Measurements from ENCODE around the gene MYO16. TPM values are rescaled to one million over a fixed set of nuclear protein-coding genes. Genes with fewer than 3 reads are reported as not detected.
A peak's percentile ranks its signal among the peaks of the same experiment; 100 is the strongest.

Gene MYO16
- polyA plus RNA-seq, 1 experiment = not detected

DNA sequence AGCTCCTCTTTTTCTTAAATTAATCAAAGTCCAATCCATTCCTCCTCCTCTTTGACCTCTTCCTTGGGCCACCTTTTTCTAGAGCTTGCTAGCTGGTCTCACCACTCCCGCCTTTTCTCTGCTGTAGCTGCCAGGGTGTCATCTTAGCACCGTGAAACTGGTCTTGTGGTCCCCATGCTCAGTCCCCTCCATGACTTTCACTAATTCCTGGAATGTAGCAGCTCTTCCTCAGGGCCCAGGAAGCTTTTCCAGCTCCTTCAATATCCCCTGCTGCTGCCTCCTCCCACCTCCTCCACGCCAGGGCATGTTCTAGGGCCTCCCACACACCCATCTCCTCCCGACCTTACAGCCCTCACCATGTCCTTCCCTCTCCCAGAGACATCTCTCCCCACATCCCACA is 222.2 kb downstream of the MYO16 start:
- Histone ChIP-seq H3K36me3 (ENCODE audit: control insufficient read depth, insufficient read depth, low read length) (no peaks in the 10 kb centered on the region), H3K27me3 (ENCODE audit: control insufficient read depth, insufficient read depth, low read length) (no peaks in the 10 kb centered on the region), H3K4me3 (ENCODE audit: low read depth, low read length) (no peak overlapping the region)
- no peak for DNase-seq (ENCODE audit: low read depth)
- ChIA-PET POLR2A (no interaction called here), CTCF (no interaction called here)
- no peak for TF ChIP-seq CTCF (IDR thresholded peaks at IDR 0.05; ENCODE audit: insufficient read depth, low read depth, low read length)

DNA sequence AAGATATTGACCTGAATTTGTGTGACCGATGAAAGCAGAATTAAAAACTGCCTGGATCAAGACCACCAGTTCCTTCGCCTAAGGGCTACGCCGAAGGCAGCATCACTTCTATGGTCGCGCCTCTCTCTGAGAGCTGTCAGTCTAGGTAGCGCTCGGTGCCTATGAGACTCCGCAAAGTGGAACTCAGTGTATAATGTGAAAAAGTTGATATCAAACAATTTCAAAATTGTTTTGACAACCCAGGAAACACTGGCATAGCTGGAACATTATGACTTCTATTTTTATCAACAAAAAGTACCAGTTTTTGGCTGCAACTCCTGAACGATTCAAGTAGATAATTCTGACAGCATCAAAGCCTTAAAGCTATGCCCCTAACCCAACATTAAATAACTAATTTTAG is 223.6 kb downstream of the MYO16 start:
- TF ChIP-seq CTCF (IDR thresholded peaks at IDR 0.05; ENCODE audit: insufficient read depth, low read depth, low read length) = no peak
- H3K36me3 ChIP-seq (ENCODE audit: control insufficient read depth, insufficient read depth, low read length) = no peaks in the 10 kb centered on the region
- H3K27me3 ChIP-seq (ENCODE audit: control insufficient read depth, insufficient read depth, low read length) = no peaks in the 10 kb centered on the region
- H3K4me3 ChIP-seq (ENCODE audit: low read depth, low read length) = no peak overlapping the region
- no peak for DNase-seq (ENCODE audit: low read depth)
- ChIA-PET CTCF (interaction anchor here (1.6 kb wide), 1 partner anchor 14 kb away, joined by 3 read pairs; no protein-coding TSS in a partner anchor), POLR2A (no interaction called here)

DNA sequence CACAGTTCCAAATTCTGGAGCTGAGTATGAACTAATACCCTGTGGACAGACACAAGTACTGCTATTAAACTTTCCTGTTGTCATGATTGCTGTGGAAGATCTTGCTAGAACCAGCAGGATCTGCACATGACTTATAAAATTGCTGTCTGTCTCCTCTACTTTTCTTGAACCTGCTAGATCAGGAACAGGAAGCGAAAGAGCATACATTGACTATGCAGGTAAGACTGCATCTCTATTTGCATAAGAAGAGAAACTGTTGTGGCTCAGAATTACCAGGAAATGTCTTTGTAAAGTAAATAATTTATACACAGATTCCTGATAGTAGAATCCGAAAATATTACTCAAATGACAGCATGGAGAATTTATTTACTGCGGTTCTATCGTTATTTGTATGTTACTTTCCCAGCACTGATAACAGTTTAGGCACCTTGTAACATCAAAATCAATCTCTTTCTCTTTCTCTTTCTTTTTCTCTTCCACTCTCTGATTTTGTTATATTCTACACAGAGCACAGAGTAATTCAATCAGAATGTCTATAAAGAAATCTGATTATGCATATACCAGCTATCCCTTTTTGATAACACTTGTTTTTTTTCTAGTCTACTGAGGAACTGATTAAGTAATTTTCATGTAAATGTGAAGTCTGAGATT is 226.5 kb downstream of the MYO16 start:
- DNase-seq (ENCODE audit: low read depth) = no peak
- ChIA-PET CTCF (no interaction called here), POLR2A (no interaction called here)
- no peaks in the 10 kb centered on the region for H3K27me3 ChIP-seq (ENCODE audit: control insufficient read depth, insufficient read depth, low read length)
- H3K36me3 ChIP-seq (ENCODE audit: control insufficient read depth, insufficient read depth, low read length) = no peaks in the 10 kb centered on the region
- TF ChIP-seq CTCF (IDR thresholded peaks at IDR 0.05; ENCODE audit: insufficient read depth, low read depth, low read length) = no peak
- no peak overlapping the region for H3K4me3 ChIP-seq (ENCODE audit: low read depth, low read length)

GRCh38 chr13:108858676-108859075 is 229.3 kb downstream of the MYO16 start:
- POLR2A ChIA-PET = no interaction called here
- H3K4me3 ChIP-seq (ENCODE audit: low read depth, low read length) = no peak overlapping the region
- DNase-seq (ENCODE audit: low read depth) = no peak
- no peaks in the 10 kb centered on the region for H3K27me3 ChIP-seq (ENCODE audit: control insufficient read depth, insufficient read depth, low read length)
- TF ChIP-seq CTCF (IDR thresholded peaks at IDR 0.05; ENCODE audit: insufficient read depth, low read depth, low read length) = no peak
- no peaks in the 10 kb centered on the region for H3K36me3 ChIP-seq (ENCODE audit: control insufficient read depth, insufficient read depth, low read length)
- CTCF ChIA-PET = no interaction called here

- Histone ChIP-seq H3K27me3 (ENCODE audit: control insufficient read depth, insufficient read depth, low read length) (no peaks in the 10 kb centered on the region), H3K4me3 (ENCODE audit: low read depth, low read length) (no peak overlapping the region), H3K36me3 (ENCODE audit: control insufficient read depth, insufficient read depth, low read length) (no peaks in the 10 kb centered on the region)
- TF ChIP-seq CTCF (IDR thresholded peaks at IDR 0.05; ENCODE audit: insufficient read depth, low read depth, low read length) = no peak
- ChIA-PET CTCF (no interaction called here), POLR2A (no interaction called here)
- peak; percentile 97 for DNase-seq (ENCODE audit: low read depth)
Measured at GRCh38 chr13:108859197-108860012, 230.0 kb downstream of the MYO16 start.

Data from BJ (cell line).